ENCODE data around the gene ARL6IP6. TPM values are rescaled to one million over a fixed set of nuclear protein-coding genes. Genes with fewer than 3 reads are reported as not detected.

The ARL6IP6 gene
- total RNA-seq, 1 donor from 2014 or later = 59.5 TPM

- FAIRE-seq = no peak
- no peak for DNase-seq (ENCODE audit: low spot score in 2 of 2)
These were observed 73.6 kb downstream of the ARL6IP6 start for GRCh38 chr2:152791979-152792378.

- DNase-seq (ENCODE audit: low spot score in 2 of 2) (no peak), FAIRE-seq (no peak)
These were observed 74.6 kb downstream of the ARL6IP6 start for GRCh38 chr2:152792974-152793373.

GRCh38 chr2:152796941-152797340, 78.5 kb downstream of the ARL6IP6 start:
- DNase-seq (ENCODE audit: low spot score in 2 of 2) (no peak), FAIRE-seq (no peak)

- FAIRE-seq (no peak), DNase-seq (ENCODE audit: low spot score in 2 of 2) (no peak)
These were observed 86.4 kb downstream of the ARL6IP6 start for GRCh38 chr2:152804687-152805408.

GRCh38 chr2:152811916-152812315, 93.5 kb downstream of the ARL6IP6 start:
- DNase-seq (ENCODE audit: low spot score in 2 of 2) (no peak), FAIRE-seq (no peak)

Other genes starting within 250 kb of the ARL6IP6 start
- gene PRPF40A, start 1.2 kb upstream of the ARL6IP6 start, total RNA-seq = 105 TPM